GM23248 (cell line): ENCODE measurements around the gene GDF10. TPM values are rescaled to one million over a fixed set of nuclear protein-coding genes. Genes with fewer than 3 reads are reported as not detected.

ENCODE experiments used
- DNase-seq: peaks from one replicate; pipeline ENCODE4 v3.0.0-alpha.2; 2015
- H2AFZ ChIP-seq: fragments of 200-600 bp; sonication (generic); 2 replicates; pipeline ENCODE4 v1.6.1; 2016; ENCODE audit warnings: antibody characterized with exemption
- H3F3A ChIP-seq: fragments of 200-600 bp; sonication (generic); 2 replicates; pipeline ENCODE4 v1.6.1; 2016; ENCODE audit warnings: mild to moderate bottlenecking, antibody characterized with exemption, mixed run types; ENCODE audit not compliant: insufficient read depth
- H3K27ac ChIP-seq: fragments of 200-600 bp; sonication (generic); 2 replicates; pipeline ENCODE4 v1.5.1; 2016; ENCODE audit warnings: mild to moderate bottlenecking
- H3K27me3 ChIP-seq: fragments of 200-600 bp; sonication (generic); replicated peaks from 2 replicates; pipeline ENCODE4 v1.6.1; 2016; ENCODE audit warnings: mild to moderate bottlenecking; ENCODE audit not compliant: insufficient read depth
- H3K36me3 ChIP-seq: fragments of 200-600 bp; sonication (generic); 2 replicates; pipeline ENCODE4 v1.6.1; 2016; ENCODE audit warnings: low read depth, mild to moderate bottlenecking
- H3K4me1 ChIP-seq: fragments of 200-600 bp; sonication (generic); 2 replicates; pipeline ENCODE4 v1.6.1; 2016; ENCODE audit warnings: mild to moderate bottlenecking; ENCODE audit not compliant: insufficient read depth
- H3K4me2 ChIP-seq: fragments of 200-600 bp; sonication (generic); one replicate; pipeline ENCODE4 v1.6.1; 2016; ENCODE audit warnings: mild to moderate bottlenecking; ENCODE audit not compliant: unreplicated experiment
- H3K4me3 ChIP-seq: fragments of 200-600 bp; sonication (generic); 2 replicates; pipeline ENCODE4 v1.5.1; 2016; ENCODE audit warnings: mild to moderate bottlenecking
- H3K79me2 ChIP-seq: fragments of 200-600 bp; sonication (generic); 2 replicates; pipeline ENCODE4 v1.6.1; 2016; ENCODE audit warnings: mild to moderate bottlenecking; ENCODE audit not compliant: insufficient read depth
- H3K9ac ChIP-seq: fragments of 200-600 bp; sonication (generic); 2 replicates; pipeline ENCODE4 v1.6.1; 2016; ENCODE audit warnings: mild to moderate bottlenecking
- H3K9me2 ChIP-seq: fragments of 200-600 bp; sonication (generic); 2 replicates; pipeline ENCODE4 v1.6.1; 2016; ENCODE audit warnings: mixed run types, mild to moderate bottlenecking, moderate library complexity; ENCODE audit not compliant: insufficient read depth
- H3K9me3 ChIP-seq: fragments of 200-600 bp; sonication (generic); one replicate; pipeline ENCODE4 v1.6.1; 2017; ENCODE audit warnings: low read depth
- H4K20me1 ChIP-seq: fragments of 200-600 bp; sonication (generic); 2 replicates; pipeline ENCODE4 v1.6.0; 2016; ENCODE audit not compliant: insufficient read depth
- EZH2 ChIP-seq: fragments of 200-600 bp; sonication (generic); IDR thresholded peaks from 2 replicates; pipeline ENCODE4 v1.6.1; 2018; ENCODE audit warnings: antibody characterized with exemption, mild to moderate bottlenecking; ENCODE audit not compliant: insufficient read depth, poor library complexity, severe bottlenecking
- EZH2phosphoT487 ChIP-seq: fragments of 200-600 bp; sonication (generic); IDR thresholded peaks from 2 replicates; pipeline ENCODE4 v1.6.1; 2018; ENCODE audit warnings: antibody characterized with exemption, moderate library complexity, mild to moderate bottlenecking, low read depth; ENCODE audit not compliant: insufficient read depth
- WGBS, 2 experiments: methylation state at CpG; one replicate each; pipeline ENCODE4 v1.1.6; 2015 to 2017; ENCODE audit warnings: low lambda C conversion rate in 2 of 2, low coverage in 1 of 2; ENCODE audit errors: missing lambda C conversion rate in 2 of 2; 5-methylcytosine and 5-hydroxymethylcytosine counted together
- in situ Hi-C: fragments of 300-500 bp; cut with MboI; formaldehyde crosslinking; loops from 2 replicates; pipeline ENCODE4 v1.15.0; 2020
- polyA plus RNA-seq: library from polyadenylated mRNA; unstranded; fragments of >200 nt; fragmentation: Nextera tagmentation; extraction: Ambion mirVana; gene quantifications from 2 replicates; pipeline ENCODE4 v1.2.1, GENCODE V29; 2016
- total RNA-seq: library from RNA; depleted of rRNA; stranded (reverse); fragments of >200 nt; shearing (Covaris generic); gene quantifications from 2 replicates; pipeline ENCODE4 v1.2.3, GENCODE V29; 2014

Gene GDF10
- total and polyA plus RNA-seq, 2 experiments from 2014 or later: 0.08 to 0.22 TPM

- Histone ChIP-seq H3K9ac (no peak overlapping the region), H3K36me3 (no peaks in the 10 kb centered on the region), H3K9me3 (no peaks in the 10 kb centered on the region), H3K27me3 (peaks cover 37% of the 10 kb centered on the region), H3K4me1 (no peaks in the 10 kb centered on the region), H3F3A (no peaks in the 10 kb centered on the region), H3K4me2 (no peak overlapping the region), H3K9me2 (no peaks in the 10 kb centered on the region), H3K79me2 (no peaks in the 10 kb centered on the region), H4K20me1 (no peaks in the 10 kb centered on the region), H2AFZ (no peak overlapping the region), H3K27ac (no peak overlapping the region), H3K4me3 (no peak overlapping the region)
- no peak for TF ChIP-seq EZH2
- no peak for TF ChIP-seq EZH2phosphoT487
- in situ Hi-C loops: no loop called here
- 62 to 66% methylated on average over 13 of the region's 13 CpGs for WGBS, 2 experiments
- DNase-seq: no peak
Observed at GRCh38 chr10:47344996-47345870, 45.2 kb downstream of the GDF10 start.

- 52% methylated on average over 13 of the region's 13 CpGs for WGBS, 2 experiments
- Histone ChIP-seq H3K9me3 (no peaks in the 10 kb centered on the region), H3K4me1 (no peaks in the 10 kb centered on the region), H3K27me3 (peaks cover 35% of the 10 kb centered on the region), H3K4me2 (no peak overlapping the region), H3K79me2 (no peaks in the 10 kb centered on the region), H4K20me1 (no peaks in the 10 kb centered on the region), H3K4me3 (no peak overlapping the region), H2AFZ (no peak overlapping the region), H3K9me2 (no peaks in the 10 kb centered on the region), H3K27ac (no peak overlapping the region), H3K36me3 (no peaks in the 10 kb centered on the region), H3F3A (no peaks in the 10 kb centered on the region), H3K9ac (no peak overlapping the region)
- TF ChIP-seq EZH2phosphoT487 (no peak), EZH2 (no peak)
- DNase-seq: no peak
- in situ Hi-C loops: no loop called here
Observed at GRCh38 chr10:47346581-47347302, 46.7 kb downstream of the GDF10 start.

- in situ Hi-C loops: no loop called here
- H3F3A ChIP-seq: no peaks in the 10 kb centered on the region
- H3K9me3 ChIP-seq: no peaks in the 10 kb centered on the region
Observed at GRCh38 chr10:47347303-47347675, 47.3 kb downstream of the GDF10 start.

GRCh38 chr10:47348138-47348651, 48.2 kb downstream of the GDF10 start, which contains the start of gene RBP3:
Gene RBP3, plus strand, starts transcription at chr10:47348363. Its CDS starts 122 bp downstream, at chr10:47348485.
- no peaks in the 10 kb centered on the region for H3K9me3 ChIP-seq
- in situ Hi-C loops: no loop called here
- H3F3A ChIP-seq: no peaks in the 10 kb centered on the region
- WGBS, 2 experiments: 49 to 50% methylated on average over 5 of the region's 5 CpGs
- no peak within 1 kb of the TSS for H3K9ac ChIP-seq
- no peaks in the 10 kb centered on the region for H4K20me1 ChIP-seq
- H3K4me3 ChIP-seq: no peak within 1 kb of the TSS
- no peak within 1 kb of the TSS for H2AFZ ChIP-seq
- peaks cover 29% of the 10 kb centered on the region for H3K27me3 ChIP-seq
- H3K4me2 ChIP-seq: no peak within 1 kb of the TSS
- H3K79me2 ChIP-seq: no peaks in the 10 kb centered on the region
- no peaks in the 10 kb centered on the region for H3K36me3 ChIP-seq
- no peak within 1 kb of the TSS for H3K27ac ChIP-seq
- no peak for DNase-seq
- no peak for TF ChIP-seq EZH2
- no peak for TF ChIP-seq EZH2phosphoT487
- no peaks in the 10 kb centered on the region for H3K4me1 ChIP-seq
- H3K9me2 ChIP-seq: no peaks in the 10 kb centered on the region

More at GRCh38 chr10:47347303-47347675, 47.3 kb downstream of the GDF10 start:
- no peak overlapping the region for H2AFZ ChIP-seq
- no peaks in the 10 kb centered on the region for H3K79me2 ChIP-seq
- no peak overlapping the region for H3K9ac ChIP-seq
- no peaks in the 10 kb centered on the region for H3K36me3 ChIP-seq
- peaks cover 30% of the 10 kb centered on the region for H3K27me3 ChIP-seq
- no peak overlapping the region for H3K27ac ChIP-seq
- TF ChIP-seq EZH2: no peak
- no peak for TF ChIP-seq EZH2phosphoT487
- H3K4me2 ChIP-seq: no peak overlapping the region
- no peaks in the 10 kb centered on the region for H3K4me1 ChIP-seq
- H4K20me1 ChIP-seq: no peaks in the 10 kb centered on the region
- DNase-seq: no peak
- no peaks in the 10 kb centered on the region for H3K9me2 ChIP-seq
- WGBS, 2 experiments: 39 to 43% methylated on average over 4 of the region's 4 CpGs
- H3K4me3 ChIP-seq: no peak overlapping the region
